GM19463 (cell line): Measurements from ENCODE around the gene JARID2.

Source experiments
- ATAC-seq: cut with Tn5 transposase; IDR thresholded peaks from one replicate; pipeline ENCODE4 v1.9.1; 2021; ENCODE audit warnings: mild to moderate bottlenecking, moderate library complexity; ENCODE audit not compliant: unreplicated experiment

JARID2 gene

DNA sequence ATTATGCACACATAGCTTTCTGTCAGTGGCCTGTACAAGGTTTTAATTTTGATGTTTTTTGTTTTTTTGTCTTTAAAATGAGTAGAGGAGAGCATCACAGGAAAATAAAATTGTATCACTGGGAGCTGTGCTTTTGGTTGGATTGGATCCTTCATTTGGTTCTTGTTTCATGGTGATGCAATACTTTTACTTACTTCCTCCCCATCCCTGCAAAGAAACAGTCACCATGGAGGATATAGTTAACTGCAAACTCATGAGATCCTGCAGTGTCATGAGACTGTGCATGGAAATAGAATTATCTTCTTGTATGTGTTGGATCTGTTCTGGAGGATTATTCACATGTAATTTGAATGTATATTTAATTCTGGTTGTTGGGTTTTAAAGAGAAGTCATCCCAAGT lies 122.3 kb downstream of the JARID2 start:
- ATAC-seq, result no peak

DNA sequence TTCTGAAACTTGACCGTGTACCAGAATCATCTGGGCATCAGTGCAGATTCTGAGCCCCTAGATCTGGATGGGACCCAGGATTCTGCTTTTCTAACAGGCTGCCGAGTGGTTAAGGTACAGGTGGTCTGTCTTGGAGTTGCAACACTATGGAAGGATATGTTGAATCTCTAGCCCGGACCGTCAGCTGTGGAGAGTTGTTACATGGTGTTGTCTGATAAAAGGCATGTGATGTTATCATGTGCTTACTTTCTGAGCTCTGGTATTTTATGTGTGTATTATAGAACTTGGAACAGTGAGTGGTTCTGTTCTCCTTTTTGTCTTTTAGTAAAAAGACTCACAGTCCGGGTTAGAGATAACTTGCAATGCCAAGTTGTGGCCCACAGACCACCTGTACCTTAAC lies 123.0 kb downstream of the JARID2 start:
- ATAC-seq, result no peak

- no peak for ATAC-seq
These were observed 124.0 kb downstream of the JARID2 start for GRCh38 chr6:15369838-15370237.

GRCh38 chr6:15370733-15371671 lies 125.1 kb downstream of the JARID2 start:
- no peak for ATAC-seq

GRCh38 chr6:15372932-15373331 lies 127.1 kb downstream of the JARID2 start:
- no peak for ATAC-seq

GRCh38 chr6:15374119-15374518 lies 128.2 kb downstream of the JARID2 start:
- no peak for ATAC-seq

GRCh38 chr6:15375018-15375417 lies 129.1 kb downstream of the JARID2 start:
- no peak for ATAC-seq

GRCh38 chr6:15375638-15376290 lies 129.9 kb downstream of the JARID2 start:
- ATAC-seq, result no peak

DNA sequence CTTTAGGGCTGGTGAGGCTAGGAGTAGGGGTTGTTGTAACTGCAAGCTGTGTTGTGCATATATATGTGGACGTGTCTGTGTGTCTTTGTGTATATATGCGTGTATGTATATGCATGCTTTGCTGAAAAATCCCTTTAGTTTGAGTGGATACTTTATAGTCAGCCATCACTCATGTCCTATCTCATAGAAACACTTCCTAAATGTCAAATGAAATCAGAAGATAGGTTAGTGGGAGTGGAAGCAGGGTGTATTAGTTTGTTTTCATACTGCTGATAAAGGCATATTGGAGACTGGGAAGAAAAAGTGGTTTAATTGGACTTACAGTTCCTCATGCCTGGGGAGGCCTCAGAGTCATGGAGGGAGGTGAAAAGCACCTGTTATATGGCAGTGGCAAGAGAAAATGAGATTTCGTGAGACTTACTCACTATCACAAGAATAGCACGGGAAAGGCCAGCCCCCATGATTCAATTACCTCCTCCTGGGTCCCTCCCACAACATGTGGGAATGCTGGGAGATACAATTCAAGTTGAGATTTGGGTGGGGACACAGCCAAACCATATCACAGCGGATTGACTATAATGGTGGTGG lies 131.1 kb downstream of the JARID2 start:
- ATAC-seq, result no peak

DNA sequence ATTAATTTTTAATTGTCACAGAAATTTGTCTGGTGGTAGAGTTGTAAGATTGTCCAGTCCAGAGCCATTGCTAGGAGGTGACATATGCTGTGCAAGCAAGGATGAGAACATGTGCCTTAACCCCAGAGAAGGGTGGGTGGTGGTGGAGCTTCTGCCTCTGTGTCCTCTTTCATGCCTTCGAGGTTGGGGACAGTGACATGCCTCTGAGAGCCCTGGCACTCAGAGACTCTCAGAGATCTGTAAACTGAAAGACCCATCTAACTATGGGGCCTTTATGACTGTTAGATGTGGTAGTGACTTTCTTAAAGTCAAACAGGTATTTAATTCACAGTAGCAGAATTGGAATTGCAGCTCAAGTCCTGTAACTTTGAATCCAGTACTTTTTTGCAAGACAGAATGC lies 132.4 kb downstream of the JARID2 start:
- ATAC-seq, result no peak

GRCh38 chr6:15378866-15379265 lies 133.0 kb downstream of the JARID2 start:
- ATAC-seq, result no peak

GRCh38 chr6:15380351-15380750 lies 134.5 kb downstream of the JARID2 start:
- ATAC-seq, result no peak

GRCh38 chr6:15382089-15382488 lies 136.2 kb downstream of the JARID2 start:
- no peak for ATAC-seq

GRCh38 chr6:15382712-15383111 lies 136.8 kb downstream of the JARID2 start:
- no peak for ATAC-seq

GRCh38 chr6:15384901-15385300 lies 139.0 kb downstream of the JARID2 start:
- peak; percentile 49 for ATAC-seq

GRCh38 chr6:15385521-15385920 lies 139.7 kb downstream of the JARID2 start:
- ATAC-seq, result no peak

GRCh38 chr6:15386110-15386755 lies 140.4 kb downstream of the JARID2 start:
- ATAC-seq, result no peak

GRCh38 chr6:15386756-15387112 lies 140.9 kb downstream of the JARID2 start:
- ATAC-seq, result peak; percentile 5

GRCh38 chr6:15387118-15387517 lies 141.2 kb downstream of the JARID2 start:
- ATAC-seq, result peak; percentile 61

DNA sequence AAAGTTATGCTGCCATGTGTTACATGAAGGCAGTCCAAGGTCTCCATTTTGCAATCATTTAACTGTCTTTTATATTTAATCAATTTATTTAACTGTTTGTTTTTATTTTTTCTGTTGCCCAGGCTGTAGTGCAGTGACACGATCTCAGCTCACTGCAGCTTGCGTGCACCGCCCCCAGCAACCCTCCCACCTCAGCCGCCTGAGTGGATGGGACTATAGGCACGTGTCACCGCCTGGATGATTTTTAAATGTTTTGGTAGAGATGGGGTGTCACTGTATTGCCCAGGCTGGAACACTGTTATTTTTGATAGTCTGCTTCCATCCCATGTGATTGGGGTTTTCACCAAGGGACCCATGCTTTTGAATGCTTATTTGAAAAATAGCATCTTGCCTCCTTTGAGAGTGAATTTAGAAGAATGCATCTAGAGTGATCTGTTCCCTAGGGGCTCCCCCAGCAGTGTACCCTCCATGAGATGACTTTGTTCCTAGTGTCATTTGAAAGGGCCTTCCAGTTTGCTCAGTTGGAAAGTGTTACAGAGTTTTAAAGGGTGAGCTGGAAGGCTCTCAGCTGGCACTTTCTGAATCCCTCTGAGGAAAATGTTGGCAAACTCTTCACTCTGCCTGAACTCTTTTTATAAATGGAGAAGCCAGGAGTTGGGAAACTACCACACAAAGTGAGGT lies 143.4 kb downstream of the JARID2 start:
- no peak for ATAC-seq
